ENCODE measurements around the gene ZDHHC5.

ZDHHC5 gene

GRCh38 chr11:57727185-57727584 is 59.3 kb downstream of the ZDHHC5 start:
- Histone ChIP-seq H3K4me1 (ENCODE audit: insufficient read depth, poor library complexity, severe bottlenecking) (peaks cover 14% of the 10 kb centered on the region), H3K27ac (ENCODE audit: poor library complexity, severe bottlenecking) (peak overlapping the region; percentile 19), H3K36me3 (ENCODE audit: low read depth) (peaks cover 15% of the 10 kb centered on the region), H3K4me3 (ENCODE audit: severe bottlenecking) (no peak overlapping the region), H3K9me3 (ENCODE audit: severe bottlenecking) (no peaks in the 10 kb centered on the region), H3K27me3 (ENCODE audit: insufficient read depth, poor library complexity, severe bottlenecking) (no peaks in the 10 kb centered on the region)
- no peak for TF ChIP-seq CTCF (IDR thresholded peaks at IDR 0.05; ENCODE audit: poor library complexity, severe bottlenecking)
- ATAC-seq (ENCODE audit: low read depth) (peak; percentile 70), DNase-seq (ENCODE audit: low spot score) (no peak)

GRCh38 chr11:57728829-57729228 is 60.9 kb downstream of the ZDHHC5 start:
- ATAC-seq (ENCODE audit: low read depth) (no peak), DNase-seq (ENCODE audit: low spot score) (no peak)
- H3K36me3 ChIP-seq (ENCODE audit: low read depth), result peaks cover 11% of the 10 kb centered on the region
- no peaks in the 10 kb centered on the region for H3K27me3 ChIP-seq (ENCODE audit: insufficient read depth, poor library complexity, severe bottlenecking)
- peaks cover 27% of the 10 kb centered on the region for H3K4me1 ChIP-seq (ENCODE audit: insufficient read depth, poor library complexity, severe bottlenecking)
- H3K9me3 ChIP-seq (ENCODE audit: severe bottlenecking), result no peaks in the 10 kb centered on the region
- no peak overlapping the region for H3K27ac ChIP-seq (ENCODE audit: poor library complexity, severe bottlenecking)
- H3K4me3 ChIP-seq (ENCODE audit: severe bottlenecking), result no peak overlapping the region
- TF ChIP-seq CTCF (IDR thresholded peaks at IDR 0.05; ENCODE audit: poor library complexity, severe bottlenecking), result no peak

DNA sequence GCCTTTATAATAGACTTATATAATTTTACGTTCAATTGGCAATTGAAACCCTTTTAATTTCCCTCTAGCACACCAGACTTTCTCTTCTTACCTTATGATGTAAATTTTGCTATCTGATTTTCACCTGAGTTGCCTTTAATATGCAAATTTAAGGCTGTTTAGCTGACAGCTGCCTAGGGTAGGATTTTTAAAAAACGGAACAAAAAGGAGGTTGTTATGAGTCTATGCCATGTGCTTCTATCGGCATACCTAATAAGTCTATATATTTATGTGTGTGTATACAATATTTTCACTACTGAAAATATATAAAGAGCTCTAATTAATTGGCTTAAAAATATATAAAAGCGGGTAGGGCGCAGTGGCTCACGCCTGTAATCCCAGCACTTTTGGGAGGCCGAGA is 61.6 kb downstream of the ZDHHC5 start:
- no peak for ATAC-seq (ENCODE audit: low read depth)

DNA sequence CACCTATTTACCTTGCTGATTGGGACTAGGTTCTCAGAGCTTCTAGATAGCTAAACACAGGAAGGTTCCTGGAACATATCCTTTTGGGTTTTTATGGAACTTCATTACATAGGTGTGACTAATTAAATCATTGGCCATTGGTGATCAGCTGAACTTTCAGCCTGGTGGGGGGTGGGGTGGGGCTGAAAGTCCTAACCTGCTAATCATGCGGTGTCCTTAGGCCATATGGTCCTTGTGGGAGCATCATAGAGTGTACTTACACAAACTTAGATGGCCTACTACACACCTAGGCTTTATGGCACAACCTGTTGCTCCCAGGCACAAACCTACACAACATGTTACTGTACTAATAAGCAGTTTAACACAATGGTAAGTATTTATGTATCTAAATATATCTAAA is 64.7 kb downstream of the ZDHHC5 start:
- no peak for DNase-seq (ENCODE audit: low spot score)
- ATAC-seq (ENCODE audit: low read depth), result no peak
- Histone ChIP-seq H3K27ac (ENCODE audit: poor library complexity, severe bottlenecking) (peak overlapping the region; percentile 53), H3K36me3 (ENCODE audit: low read depth) (peaks cover 24% of the 10 kb centered on the region), H3K4me1 (ENCODE audit: insufficient read depth, poor library complexity, severe bottlenecking) (peaks cover 21% of the 10 kb centered on the region), H3K27me3 (ENCODE audit: insufficient read depth, poor library complexity, severe bottlenecking) (no peaks in the 10 kb centered on the region), H3K9me3 (ENCODE audit: severe bottlenecking) (no peaks in the 10 kb centered on the region), H3K4me3 (ENCODE audit: severe bottlenecking) (no peak overlapping the region)
- TF ChIP-seq CTCF (IDR thresholded peaks at IDR 0.05; ENCODE audit: poor library complexity, severe bottlenecking), result no peak

More for the DNA sequence above, 61.6 kb downstream of the ZDHHC5 start:
- no peak for DNase-seq (ENCODE audit: low spot score)
- no peaks in the 10 kb centered on the region for H3K27me3 ChIP-seq (ENCODE audit: insufficient read depth, poor library complexity, severe bottlenecking)
- no peaks in the 10 kb centered on the region for H3K9me3 ChIP-seq (ENCODE audit: severe bottlenecking)
- H3K27ac ChIP-seq (ENCODE audit: poor library complexity, severe bottlenecking), result no peak overlapping the region
- H3K4me3 ChIP-seq (ENCODE audit: severe bottlenecking), result no peak overlapping the region
- peaks cover 16% of the 10 kb centered on the region for H3K36me3 ChIP-seq (ENCODE audit: low read depth)
- peaks cover 27% of the 10 kb centered on the region for H3K4me1 ChIP-seq (ENCODE audit: insufficient read depth, poor library complexity, severe bottlenecking)
- no peak for TF ChIP-seq CTCF (IDR thresholded peaks at IDR 0.05; ENCODE audit: poor library complexity, severe bottlenecking)

GRCh38 chr11:57735619-57736298 is 67.8 kb downstream of the ZDHHC5 start:
- H3K27me3 ChIP-seq (ENCODE audit: insufficient read depth, poor library complexity, severe bottlenecking), result no peaks in the 10 kb centered on the region
- no peak overlapping the region for H3K27ac ChIP-seq (ENCODE audit: poor library complexity, severe bottlenecking)
- TF ChIP-seq CTCF (IDR thresholded peaks at IDR 0.05; ENCODE audit: poor library complexity, severe bottlenecking), result no peak
- H3K4me3 ChIP-seq (ENCODE audit: severe bottlenecking), result no peak overlapping the region
- ATAC-seq (ENCODE audit: low read depth) (no peak), DNase-seq (ENCODE audit: low spot score) (no peak)
- H3K4me1 ChIP-seq (ENCODE audit: insufficient read depth, poor library complexity, severe bottlenecking), result peaks cover 21% of the 10 kb centered on the region
- H3K36me3 ChIP-seq (ENCODE audit: low read depth), result peaks cover 44% of the 10 kb centered on the region
- no peaks in the 10 kb centered on the region for H3K9me3 ChIP-seq (ENCODE audit: severe bottlenecking)
